GM19238 (cell line): ENCODE measurements around the gene TMEM151B.

ENCODE experiments used
- DNase-seq: peaks from one replicate; pipeline ENCODE4 v3.0.0; 2011; ENCODE audit warnings: low spot score; ENCODE audit not compliant: insufficient read length

The TMEM151B gene

DNA sequence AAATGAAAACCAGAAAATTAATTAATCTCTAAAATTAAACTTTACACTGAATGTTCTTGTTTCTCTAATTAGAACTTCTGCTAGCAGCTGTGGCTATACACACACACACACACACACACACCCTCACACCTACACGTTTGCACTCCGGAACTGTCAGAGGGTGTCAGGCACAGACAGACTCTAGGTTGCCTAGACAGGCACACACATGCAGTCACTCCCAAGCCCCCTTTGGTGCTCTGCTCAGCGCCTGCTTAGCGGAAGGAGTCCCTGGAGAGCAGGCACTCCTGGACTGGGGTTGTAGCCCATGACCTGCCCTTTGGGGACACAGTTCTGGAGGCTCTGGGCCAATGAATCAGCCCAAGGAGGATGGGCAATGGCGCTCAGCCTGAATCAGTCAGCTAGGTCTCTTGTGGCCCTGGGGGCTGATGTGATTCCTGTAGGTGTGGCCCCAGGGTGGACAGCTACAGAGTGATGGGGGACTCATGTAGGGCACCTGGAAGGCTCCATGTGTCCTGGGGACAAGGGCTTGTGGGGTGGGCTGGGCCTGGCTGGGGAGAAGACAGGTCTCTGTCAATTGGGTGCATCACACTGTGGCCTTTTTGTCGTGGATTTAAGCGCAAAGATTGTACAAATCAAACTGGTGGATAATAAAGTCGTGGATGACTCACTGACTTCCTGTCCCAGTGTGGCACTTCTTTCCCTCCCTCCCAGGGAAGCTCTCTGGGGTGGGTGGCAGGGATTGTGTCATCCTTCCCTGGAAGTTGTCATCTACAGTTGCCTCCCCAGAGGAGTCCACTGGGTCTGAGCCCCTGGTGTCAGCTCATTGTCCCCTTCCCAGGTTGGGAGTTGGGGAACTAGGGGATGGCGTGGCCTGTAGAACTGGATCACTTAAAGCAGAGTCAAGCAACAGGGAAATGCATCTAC, 8.8 kb downstream of the TMEM151B start:
- no peak for DNase-seq

DNA sequence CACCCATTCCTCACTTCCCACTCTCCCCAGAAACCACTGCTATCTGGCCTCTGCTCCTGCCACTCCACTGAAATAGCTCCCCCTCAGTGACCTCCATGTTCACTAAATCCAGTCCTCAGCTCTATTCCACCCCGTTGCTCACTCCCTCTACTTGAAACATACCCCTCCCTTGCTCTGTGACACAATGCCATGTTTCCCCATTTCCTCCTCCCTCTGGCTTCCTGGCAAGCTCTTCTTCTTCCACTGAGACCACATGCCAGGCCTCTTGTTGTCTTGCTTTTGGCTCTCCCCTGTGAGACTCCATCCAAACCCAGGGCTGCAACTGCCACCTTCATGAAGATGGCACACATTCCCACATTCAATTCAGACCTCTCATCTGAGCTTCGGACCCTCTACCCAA, 13.9 kb downstream of the TMEM151B start:
- DNase-seq = no peak

DNA sequence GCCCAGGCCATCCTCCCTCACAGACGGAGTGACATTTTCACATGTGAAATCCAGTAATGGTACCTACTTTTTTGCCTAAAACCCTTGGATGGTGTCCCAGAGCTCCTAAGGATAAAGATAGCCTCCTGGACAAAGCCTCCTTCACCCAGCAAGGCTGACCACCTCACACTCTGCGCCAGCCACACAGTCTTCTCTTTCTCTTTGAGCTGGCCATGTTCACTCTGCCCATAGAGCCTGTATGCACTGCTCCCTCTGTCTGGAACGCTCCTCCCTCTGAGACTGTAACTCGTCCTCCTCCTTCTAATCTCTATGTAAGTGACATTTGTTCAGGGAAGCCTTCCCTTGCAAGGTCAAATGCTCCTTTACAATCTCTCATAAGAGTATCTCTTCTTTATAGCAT, 14.6 kb downstream of the TMEM151B start:
- DNase-seq = no peak

DNA sequence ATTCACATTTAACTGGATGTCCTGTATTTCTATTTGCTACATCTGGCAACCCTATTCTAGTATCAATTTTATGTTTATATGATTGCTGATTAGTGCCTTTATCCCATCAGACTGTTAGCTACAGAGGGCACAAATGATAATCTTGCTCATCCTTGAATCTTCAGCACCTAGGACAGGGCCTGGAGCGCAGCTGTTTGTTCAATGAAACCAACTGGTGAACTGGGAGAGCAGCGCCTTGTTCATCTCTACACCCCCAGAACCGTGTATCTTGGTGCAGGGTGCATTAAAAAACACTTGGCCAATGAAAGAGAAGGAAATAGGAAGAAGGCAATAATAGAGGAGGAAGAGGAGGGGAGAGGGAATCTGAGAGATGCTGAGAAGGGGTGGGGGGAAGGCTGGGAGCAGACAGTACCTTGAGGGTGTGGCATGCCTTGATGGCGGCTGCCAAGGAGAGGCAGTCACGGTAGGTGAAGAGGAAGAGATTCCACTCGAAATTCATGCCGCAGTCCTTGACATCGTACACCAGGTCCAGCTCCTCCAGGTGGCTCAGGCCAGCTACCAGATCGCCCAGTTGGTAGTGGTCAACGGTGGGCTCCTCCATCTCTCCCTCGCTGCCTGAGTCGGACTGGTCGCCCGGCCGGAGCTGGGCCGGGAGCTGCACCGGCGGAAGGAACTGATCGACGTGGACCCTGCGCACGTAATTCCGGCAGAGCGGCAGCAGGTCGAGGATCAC, 15.5 kb downstream of the TMEM151B start:
- no peak for DNase-seq

DNA sequence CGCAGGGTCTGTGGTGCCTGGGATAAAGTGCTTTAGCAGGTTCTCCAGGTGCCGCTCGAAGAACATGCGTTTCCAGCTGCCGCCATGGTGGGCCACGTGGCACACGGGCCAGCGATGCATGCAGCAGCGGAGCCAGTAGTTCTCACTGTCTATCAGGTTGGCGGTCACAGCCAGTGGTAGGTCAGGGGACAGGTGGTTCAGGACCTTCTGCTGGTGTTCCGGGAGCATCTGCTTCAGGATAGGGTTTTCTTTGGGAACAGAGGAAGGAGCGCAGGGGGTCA, 16.0 kb downstream of the TMEM151B start:
- DNase-seq = no peak

DNA sequence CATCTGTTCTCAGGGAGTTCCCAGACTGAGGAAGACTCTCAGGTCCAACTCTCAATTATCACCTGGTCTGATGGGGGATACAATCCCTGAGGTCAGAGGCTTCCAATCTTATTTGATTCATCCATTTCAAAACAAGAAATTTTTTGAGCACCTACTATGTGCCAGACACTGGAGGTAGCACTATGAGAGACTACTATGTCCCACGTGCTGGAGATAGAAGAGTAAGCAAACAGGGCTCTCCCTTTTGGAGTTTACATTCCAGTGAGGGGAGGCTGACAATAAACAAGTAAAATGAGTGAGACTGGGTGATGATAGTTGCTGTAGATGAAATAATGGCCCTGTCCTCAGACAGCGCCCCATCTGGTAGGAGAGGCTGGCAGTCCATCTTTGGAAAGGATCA, 16.5 kb downstream of the TMEM151B start:
- no peak for DNase-seq

DNA sequence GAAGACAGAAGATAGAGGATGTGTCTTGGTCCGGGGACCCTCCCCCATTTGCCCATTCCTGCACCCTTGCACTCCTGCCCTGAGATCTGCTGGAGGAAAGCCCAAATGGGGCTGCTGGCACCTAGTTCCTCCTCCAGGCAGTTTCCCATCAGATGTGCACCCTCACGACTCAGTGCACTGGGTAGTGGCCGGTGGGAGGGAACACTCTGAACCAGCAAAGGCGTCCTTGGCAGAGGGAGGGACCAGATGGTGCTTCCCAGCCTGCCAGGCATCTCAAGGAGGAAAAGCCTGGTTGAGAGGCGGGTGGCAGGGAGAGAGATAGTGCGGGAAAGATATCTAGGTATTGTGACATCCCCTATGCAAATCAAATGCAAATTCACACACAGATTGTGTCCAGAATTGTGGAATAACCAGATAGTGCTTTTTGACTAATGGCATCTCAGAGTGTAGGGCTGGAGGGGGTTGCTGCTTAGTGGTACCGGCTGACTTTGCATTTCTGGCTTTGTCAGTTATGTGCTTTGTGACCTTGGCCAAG, 19.5 kb downstream of the TMEM151B start:
- DNase-seq = no peak

DNA sequence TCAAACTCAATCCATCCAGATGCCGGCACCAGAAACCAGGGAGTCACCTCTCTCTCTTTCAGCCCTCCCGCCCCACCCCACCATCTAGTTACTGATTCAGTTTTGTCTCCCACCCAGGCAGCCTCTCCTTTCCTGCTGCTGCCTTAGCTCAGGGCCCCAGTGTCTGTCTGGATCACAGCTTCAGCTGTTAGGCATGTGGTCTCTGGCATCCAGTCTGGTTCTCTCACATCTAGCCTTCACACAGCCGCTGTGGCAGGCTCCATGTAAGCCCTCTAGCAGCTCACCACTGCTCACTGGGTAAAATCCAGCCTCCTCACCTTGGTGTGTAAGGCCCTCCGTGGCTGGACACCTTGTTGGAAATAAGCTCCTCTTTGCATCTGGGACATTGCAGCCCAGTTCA, 21.6 kb downstream of the TMEM151B start:
- DNase-seq = no peak

DNA sequence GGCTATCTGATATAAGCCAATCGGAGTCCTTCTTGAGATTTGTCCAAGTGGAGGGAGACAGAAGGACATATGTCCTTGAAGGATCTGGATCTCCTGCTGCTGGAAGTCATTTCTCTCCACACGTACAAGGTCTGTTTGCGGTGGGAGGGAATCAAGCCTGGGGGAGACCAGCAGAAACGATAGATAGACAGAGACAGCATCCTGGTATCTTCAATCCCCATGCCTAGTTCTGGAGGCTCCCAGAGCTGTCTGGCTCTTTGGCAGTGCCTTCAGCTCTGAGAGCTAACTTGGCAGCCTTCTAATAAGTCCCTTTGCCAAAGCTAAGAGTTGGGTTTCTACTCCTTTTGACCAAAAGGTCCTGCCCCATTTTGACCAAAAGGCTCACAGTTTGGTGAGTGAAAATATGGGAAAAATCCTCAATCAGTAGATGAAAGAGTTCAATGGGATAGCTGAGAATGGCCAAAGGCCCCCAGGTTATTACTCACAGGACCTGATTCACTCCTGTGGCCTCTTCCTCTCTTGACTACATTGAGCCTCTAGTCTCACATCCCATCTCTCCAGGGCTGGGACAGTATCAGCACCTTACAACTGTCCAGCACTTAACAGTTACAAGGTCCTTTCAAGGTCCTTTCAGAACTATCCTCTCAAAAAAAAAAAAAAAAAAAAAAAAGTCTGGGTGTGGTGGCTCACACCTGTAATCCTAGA, 22.6 kb downstream of the TMEM151B start:
- DNase-seq = no peak

DNA sequence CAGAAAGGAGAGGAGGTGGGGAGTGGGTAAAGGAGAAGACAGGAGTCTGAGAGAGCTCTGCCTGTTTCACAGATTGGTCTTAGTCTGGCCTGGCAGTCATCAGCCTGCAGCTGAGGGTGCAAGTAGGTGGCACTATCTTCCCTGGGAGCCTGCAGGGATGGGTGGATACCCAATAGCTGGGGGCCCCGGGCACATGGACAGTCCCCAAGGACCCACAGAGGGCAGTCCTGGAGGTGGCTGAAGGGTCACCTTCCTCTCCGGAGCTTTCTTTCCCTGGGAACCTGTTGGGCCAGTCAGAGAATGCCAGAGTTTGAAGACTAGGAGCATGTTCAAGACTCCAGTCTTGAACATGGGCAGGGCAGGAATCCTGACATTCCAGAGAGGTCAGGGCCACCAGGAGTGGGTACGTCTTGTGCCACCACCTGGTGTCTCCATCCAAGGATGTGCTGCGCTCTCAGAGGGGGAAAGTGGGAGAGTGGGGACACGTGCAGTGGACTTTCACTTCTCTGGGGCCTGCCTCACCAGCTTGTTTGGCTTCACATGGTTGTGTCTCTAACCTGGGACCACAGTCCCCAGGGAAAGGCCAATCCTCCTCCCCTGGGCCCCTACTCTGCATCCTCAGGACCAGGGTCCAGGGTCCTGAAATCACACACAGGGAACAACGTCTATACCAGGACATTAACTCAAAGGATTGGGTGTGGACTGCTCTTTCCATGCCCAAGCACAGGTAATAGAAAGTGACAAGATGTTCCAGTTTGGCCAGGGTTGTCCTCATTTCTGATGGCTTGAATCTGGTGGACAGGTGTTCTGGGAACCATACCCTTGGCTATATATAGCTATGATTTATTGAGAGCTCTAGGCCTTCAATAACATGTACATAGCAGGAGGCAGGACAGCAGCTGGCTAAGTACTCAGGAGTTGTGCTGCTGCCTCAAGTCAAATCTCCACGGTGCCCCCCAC, 24.9 kb downstream of the TMEM151B start:
- DNase-seq = no peak

DNA sequence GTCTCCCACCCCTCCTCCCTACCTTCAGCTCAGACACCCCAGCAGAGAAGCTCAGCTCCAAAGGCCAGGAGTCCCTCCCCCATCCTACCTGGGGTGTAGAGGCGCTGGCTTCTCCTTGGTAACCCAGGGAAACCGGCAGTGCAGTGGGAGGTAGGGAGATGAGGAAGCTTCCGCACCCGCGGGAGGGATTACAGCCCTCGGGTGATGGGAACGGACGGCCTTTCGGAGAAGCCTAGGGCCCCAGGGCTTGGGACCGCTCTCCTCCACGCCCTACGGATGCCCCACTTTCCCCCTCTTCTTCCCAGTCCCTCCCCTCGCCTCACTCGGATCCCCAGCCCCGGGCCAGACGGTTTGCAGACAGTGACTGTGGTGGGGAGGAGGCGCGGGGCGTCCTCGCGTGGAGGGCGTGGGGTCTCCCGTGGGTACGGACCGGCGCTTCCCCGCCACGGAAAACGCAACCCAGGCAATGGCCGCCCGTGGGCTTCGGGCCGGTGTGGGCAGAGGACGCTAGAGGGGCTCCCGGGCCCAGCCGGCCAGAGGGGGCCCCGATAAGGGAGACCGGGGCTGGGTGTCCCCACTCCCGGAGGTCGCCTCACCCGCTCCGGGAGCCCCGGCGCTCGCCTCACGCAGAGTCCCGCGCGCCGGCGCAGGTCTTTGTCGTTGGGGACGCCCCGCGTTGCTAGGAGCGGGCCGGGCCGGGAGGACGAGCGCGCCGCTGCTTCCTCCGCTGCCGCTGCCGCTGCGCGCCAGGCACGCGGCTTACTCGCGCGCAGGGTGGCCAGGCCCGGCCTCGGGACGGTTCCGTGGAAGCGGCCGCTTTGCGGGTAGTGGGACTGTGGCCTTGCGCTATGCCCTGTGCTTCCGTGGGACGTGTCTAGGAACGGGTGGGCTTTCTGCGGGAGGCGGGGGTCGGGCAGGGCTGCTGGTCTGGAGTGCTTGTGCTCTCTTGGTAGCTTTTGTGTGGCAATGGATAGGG, 27.1 kb downstream of the TMEM151B start:
- no peak for DNase-seq

DNA sequence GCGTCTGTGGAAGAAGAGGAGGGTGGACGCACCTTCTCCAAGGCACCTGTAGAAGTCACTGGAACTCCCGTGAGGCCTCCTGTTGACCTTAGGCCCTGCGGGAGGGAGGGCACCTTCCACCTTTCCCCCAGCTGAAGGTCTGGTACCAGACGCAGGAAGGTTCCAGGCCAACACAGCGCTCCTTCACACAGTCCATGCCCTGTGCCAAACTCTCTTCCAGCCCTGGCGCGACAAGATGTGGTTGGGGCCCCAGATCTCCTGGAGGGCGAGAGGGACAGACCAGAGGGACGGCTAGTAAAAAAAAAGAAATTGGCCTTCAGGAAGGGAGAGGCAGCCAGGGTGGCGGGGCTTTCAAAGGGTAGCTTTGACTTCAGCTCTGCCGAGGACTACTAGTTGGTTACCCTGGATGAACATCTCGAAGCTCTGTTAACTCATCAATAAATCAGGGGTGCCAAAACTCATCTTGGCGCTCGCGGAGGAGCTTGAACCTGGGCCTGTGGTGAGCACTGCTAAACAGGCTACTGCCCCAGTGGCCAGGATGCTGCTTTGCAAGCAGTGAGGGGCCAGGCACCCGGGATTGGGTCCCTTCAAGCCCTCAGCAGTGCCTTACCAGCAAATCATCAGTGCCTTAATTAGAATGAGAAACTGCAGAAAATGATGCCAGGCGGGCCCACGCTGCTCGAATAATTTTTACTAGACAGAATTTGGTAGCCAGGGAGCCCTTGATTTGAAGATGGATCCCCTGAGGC, 28.0 kb downstream of the TMEM151B start:
- no peak for DNase-seq

DNA sequence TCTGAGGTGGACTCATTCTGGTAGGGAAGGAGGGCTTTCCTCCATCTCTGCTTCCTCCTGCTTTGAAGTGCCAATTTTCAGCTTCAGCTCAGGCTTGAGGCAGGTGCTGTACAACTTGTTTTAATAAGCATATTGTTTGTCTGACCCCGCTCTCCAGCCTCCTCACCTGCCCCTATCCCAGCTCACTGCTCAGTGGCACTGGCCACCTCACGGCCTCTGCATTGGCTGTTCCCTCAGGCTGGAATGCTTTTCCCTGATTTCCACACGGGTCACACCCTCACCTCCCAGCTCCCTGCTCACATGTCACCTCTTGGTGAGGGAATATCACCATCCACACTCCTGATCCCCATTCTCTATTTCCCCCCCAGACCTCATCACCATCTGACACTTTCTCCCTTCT, 28.6 kb downstream of the TMEM151B start:
- no peak for DNase-seq

DNA sequence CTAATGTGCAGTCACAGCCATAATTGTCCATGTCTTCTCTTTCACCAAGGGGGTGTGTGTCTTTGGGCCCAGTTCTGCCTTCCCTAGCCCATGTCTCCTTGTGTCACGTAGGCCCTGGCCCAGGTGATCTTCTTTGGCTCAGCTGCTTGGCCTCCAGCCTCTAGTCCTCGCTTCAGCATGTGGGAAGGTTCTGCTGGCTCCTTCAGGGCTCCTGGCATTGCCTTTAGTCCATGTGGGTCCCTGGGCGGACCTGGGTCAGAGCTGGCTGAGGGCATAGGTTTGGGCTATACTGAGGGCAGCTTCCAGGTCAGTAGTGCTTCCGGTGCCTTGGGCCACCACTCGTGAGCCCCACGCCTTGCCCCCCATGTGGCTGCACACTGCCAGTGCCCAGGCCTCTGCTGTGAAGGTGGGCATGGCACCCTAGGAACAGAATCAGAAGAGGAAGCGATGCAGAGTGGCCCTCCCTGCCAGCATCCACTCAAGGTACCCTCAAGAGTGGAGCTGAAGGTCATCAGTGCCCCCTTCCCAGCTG, 30.1 kb downstream of the TMEM151B start:
- DNase-seq = no peak

DNA sequence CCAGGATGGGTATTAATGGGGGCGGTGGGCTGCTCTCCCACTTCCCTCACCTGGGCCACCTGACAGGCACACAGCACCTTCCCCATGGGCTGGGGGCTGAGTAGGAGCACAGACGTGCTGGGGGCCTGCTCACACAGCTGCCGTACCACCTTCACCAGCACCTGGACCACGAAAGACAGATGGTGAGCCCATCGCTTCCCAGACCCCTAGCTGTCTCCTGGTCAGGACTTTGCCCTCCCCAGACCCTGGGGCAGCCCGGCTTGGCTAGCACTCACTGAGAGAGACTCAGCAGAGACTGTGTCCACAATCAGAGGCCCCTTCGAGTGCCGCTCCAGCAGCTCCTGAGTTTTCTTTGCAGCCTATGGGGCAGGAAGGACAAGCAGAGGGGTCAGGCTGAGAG, 30.9 kb downstream of the TMEM151B start:
- no peak for DNase-seq

DNA sequence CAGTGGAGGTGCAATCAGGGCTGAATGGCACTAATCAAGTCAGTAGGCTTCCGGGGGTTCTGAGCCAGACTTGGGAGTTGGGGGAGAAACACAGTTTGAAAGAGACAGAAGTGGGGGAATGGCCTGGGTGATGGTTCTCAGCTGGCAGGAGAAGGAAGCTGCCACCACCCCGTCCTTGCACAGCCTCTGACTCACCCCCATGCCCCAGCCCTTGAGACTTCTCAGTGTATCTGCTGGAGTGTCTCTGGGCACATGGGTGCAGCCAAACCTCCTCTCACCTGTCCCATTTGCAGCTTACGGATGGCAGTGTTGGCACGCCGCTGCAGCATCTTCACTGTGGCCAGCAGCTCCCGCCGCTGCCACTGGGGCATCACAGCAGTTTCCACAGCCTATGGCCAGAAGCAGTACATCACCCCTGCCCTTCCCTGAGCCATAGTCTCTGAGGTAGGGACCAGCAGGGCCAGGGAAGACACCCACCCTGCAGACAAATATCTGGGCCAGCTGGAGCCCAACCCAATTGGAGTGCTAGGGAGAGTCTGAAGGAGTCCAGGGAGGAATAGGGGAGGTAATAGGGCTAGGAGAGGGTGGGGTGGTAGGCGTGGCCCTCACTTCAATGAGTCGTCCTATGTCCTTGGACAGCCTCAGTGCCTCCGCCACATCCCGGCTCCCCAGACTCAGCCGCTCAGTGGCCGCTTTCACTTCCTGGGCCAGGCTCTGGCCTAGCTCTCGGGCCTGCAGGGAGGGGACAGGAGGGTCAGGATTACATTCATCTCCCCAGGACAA, 31.7 kb downstream of the TMEM151B start:
- no peak for DNase-seq

DNA sequence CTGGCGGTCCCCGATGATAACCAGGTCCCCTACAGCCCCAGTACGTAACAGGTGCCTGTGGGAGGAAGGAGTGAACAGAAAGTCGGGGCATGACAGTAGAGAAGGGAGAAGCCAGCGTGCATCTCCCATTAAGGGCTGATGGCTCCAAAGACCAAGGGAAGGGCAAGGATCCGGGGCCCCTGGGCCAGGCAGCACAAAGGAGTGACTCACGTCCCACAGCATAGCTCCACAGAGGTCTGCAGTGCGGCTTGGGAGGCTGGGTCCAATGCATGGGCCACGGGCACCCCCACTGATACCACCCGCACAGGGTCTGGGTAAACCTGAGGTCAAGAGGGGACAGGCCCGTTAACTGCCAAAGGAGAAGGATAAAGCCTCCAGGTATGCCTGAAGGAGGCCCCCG, 32.6 kb downstream of the TMEM151B start:
- DNase-seq = no peak

DNA sequence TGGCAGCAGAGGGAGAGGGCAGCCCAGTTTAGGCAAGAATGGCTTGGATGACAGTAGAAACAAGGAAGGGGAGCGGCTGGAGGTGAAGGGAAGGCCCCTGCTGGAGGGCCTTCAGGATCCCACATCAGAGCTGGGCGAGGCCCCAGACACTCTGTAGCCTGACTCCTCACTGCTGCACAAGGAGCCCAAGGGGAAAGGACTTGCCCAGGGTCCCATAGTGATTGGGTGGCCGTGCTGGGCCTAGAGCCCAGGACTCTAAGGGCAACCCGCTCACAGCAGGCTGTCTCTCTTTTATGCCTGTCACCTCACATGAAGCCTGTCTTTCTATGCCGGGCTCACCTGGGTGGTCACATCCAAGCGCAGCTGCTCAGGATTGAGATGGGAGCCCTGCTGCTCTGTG, 33.6 kb downstream of the TMEM151B start:
- DNase-seq = no peak
